HCT116 (cell line): ENCODE measurements around the gene HDHD3. TPM values are rescaled to one million over a fixed set of nuclear protein-coding genes. Genes with fewer than 3 reads are reported as not detected.

Source experiments
- ATAC-seq: fragments of 200-7000 bp; cut with Tn5 transposase; 2 replicates; pipeline ENCODE4 v1.9.1; 2020; ENCODE audit warnings: mild to moderate bottlenecking, moderate library complexity
- Bru-seq: library from RNA; stranded (reverse); fragments of 400-500 nt; gene quantifications from one replicate; lab custom pipeline; 2021; lab: Mats Ljungman, UMichigan
- BruChase-seq, 2 experiments: library from RNA; stranded (reverse); fragments of 400-500 nt; gene quantifications; one replicate each; lab custom pipeline; 2021; lab: Mats Ljungman, UMichigan
- BruUV-seq: library from RNA; stranded (reverse); fragments of 400-500 nt; replicated peaks from 2 replicates; lab custom pipeline; 2021; lab: Mats Ljungman, UMichigan
- CTCF ChIA-PET: fragments of 300-600 bp; sonication (Branson Sonifier 250); formaldehyde crosslinking; loops from one replicate; lab custom pipeline; 2021; ENCODE audit warnings: antibody characterized with exemption; lab: Charles Lee
- POLR2A ChIA-PET: fragments of 300-600, 350-600 bp; sonication (Branson Sonifier 250); formaldehyde crosslinking; loops from one replicate; lab custom pipeline; 2021; ENCODE audit warnings: antibody characterized with exemption; lab: Charles Lee
- RAD21 ChIA-PET, 2 experiments: fragments of 300-600 bp; sonication (Branson Sonifier 250); formaldehyde crosslinking; loops; one replicate each; lab custom pipeline; 2023; ENCODE audit warnings: low total read pairs in 2 of 2; ENCODE audit not compliant: uncharacterized antibody in 2 of 2, unreplicated experiment in 2 of 2, low non-redundant PET in 1 of 2; lab: Charles Lee
- DNase-seq: peaks from one replicate; pipeline ENCODE4 v3.0.0-alpha.2; 2010; ENCODE audit warnings: low read depth, low spot score
- H2AFZ ChIP-seq: fragments of 200-600 bp; shearing (Covaris generic), sonication (generic); 2 replicates; pipeline ENCODE4 v1.6.1; 2017; ENCODE audit warnings: low read depth, mixed run types, mixed read lengths, antibody characterized with exemption, low read length; ENCODE audit not compliant: poor library complexity, severe bottlenecking
- H3K27ac ChIP-seq: 2 replicates; pipeline ENCODE4 v1.5.1; 2012; ENCODE audit warnings: low read depth, low read length
- H3K27me3 ChIP-seq: fragments of 200-600 bp; sonication (generic); 2 replicates; pipeline ENCODE4 v1.6.1; 2016; ENCODE audit warnings: mixed run types, low read length, mixed read lengths; ENCODE audit not compliant: insufficient read depth
- H3K36me3 ChIP-seq, 2 experiments: fragments of 200-500 bp in 1 of 2; fragments of 200-600 bp in 1 of 2; sonication (Bioruptor generic) in 1 of 2; sonication (generic) in 1 of 2; 2 replicates each; pipeline versions ENCODE4 v1.5.1 to v1.6.1; 2014 to 2016; ENCODE audit warnings: low read length in 2 of 2, inconsistent platforms in 1 of 2, mixed read lengths in 1 of 2, mixed run types in 1 of 2; ENCODE audit not compliant: insufficient read depth in 2 of 2, control insufficient read depth in 1 of 2
- H3K4me1 ChIP-seq, 2 experiments: fragments of 200-600 bp in 1 of 2; sonication (generic) in 1 of 2; 2 replicates each; pipeline versions ENCODE4 v1.5.1 to v1.6.1; 2012 to 2017; ENCODE audit warnings: low read length in 2 of 2, inconsistent platforms in 1 of 2, mild to moderate bottlenecking in 1 of 2, mixed read lengths in 1 of 2, mixed run types in 1 of 2, moderate library complexity in 1 of 2; ENCODE audit not compliant: insufficient read depth in 2 of 2, control insufficient read depth in 1 of 2
- H3K4me2 ChIP-seq: fragments of 200-600 bp; sonication (generic); 2 replicates; pipeline ENCODE4 v1.6.1; 2017; ENCODE audit warnings: mixed run types, low read length, mixed read lengths
- H3K4me3 ChIP-seq, 2 experiments: fragments of 200-600 bp in 1 of 2; sonication (generic) in 1 of 2; replicated peaks in 1 of 2; 2 replicates each; pipeline ENCODE4 v1.5.1; 2011 to 2016; ENCODE audit warnings: low read length in 2 of 2, control low read depth in 1 of 2, low read depth in 1 of 2, mild to moderate bottlenecking in 1 of 2, mixed read lengths in 1 of 2, mixed run types in 1 of 2
- H3K79me2 ChIP-seq: fragments of 200-600 bp; sonication (generic); 2 replicates; pipeline ENCODE4 v1.6.1; 2017; ENCODE audit warnings: mild to moderate bottlenecking, mixed run types, low read length, moderate library complexity, mixed read lengths; ENCODE audit not compliant: insufficient read depth
- H3K9ac ChIP-seq: fragments of 200-600 bp; sonication (generic); 2 replicates; pipeline ENCODE4 v1.6.1; 2016; ENCODE audit warnings: low read length, mixed read lengths
- H3K9me2 ChIP-seq: fragments of 200-600 bp; sonication (generic), shearing (Covaris generic); 2 replicates; pipeline ENCODE4 v1.6.1; 2017; ENCODE audit warnings: mixed run types, mild to moderate bottlenecking, moderate library complexity; ENCODE audit not compliant: insufficient read depth
- H3K9me3 ChIP-seq, 2 experiments: fragments of 200-500 bp in 1 of 2; fragments of 200-600 bp in 1 of 2; sonication (Bioruptor generic) in 1 of 2; sonication (generic) in 1 of 2; 2 replicates each; pipeline ENCODE4 v1.6.1; 2014 to 2017; ENCODE audit warnings: low read length in 2 of 2, mixed read lengths in 2 of 2, inconsistent platforms in 1 of 2, low read depth in 1 of 2, mild to moderate bottlenecking in 1 of 2, mixed run types in 1 of 2, moderate library complexity in 1 of 2; ENCODE audit not compliant: control insufficient read depth in 1 of 2, insufficient read depth in 1 of 2
- H4K20me1 ChIP-seq: fragments of 200-600 bp; sonication (generic), shearing (Covaris generic); 2 replicates; pipeline ENCODE4 v1.6.1; 2017; ENCODE audit warnings: mixed run types, mild to moderate bottlenecking, moderate library complexity; ENCODE audit not compliant: insufficient read depth
- ATF3 ChIP-seq: IDR thresholded peaks from 2 replicates; pipeline ENCODE4 v1.6.1; 2012
- CBX3 ChIP-seq: IDR thresholded peaks from 2 replicates; pipeline ENCODE4 v1.6.1; 2012; ENCODE audit warnings: low read depth
- CEBPB ChIP-seq: IDR thresholded peaks from 2 replicates; pipeline ENCODE4 v1.6.1; 2012; ENCODE audit warnings: low read depth
- EGR1 ChIP-seq: IDR thresholded peaks from 2 replicates; pipeline ENCODE4 v1.6.1; 2012; ENCODE audit warnings: low read depth
- ELF1 ChIP-seq: IDR thresholded peaks from 2 replicates; pipeline ENCODE4 v1.6.1; 2012; ENCODE audit warnings: low read depth, borderline replicate concordance
- EZH2phosphoT487 ChIP-seq: fragments of 200-600 bp; IDR thresholded peaks from 2 replicates; pipeline ENCODE4 v1.6.1; 2018; ENCODE audit warnings: antibody characterized with exemption, borderline replicate concordance
- FOSL1 ChIP-seq: IDR thresholded peaks from 2 replicates; pipeline ENCODE4 v1.6.1; 2012; ENCODE audit warnings: low read depth
- POLR2A ChIP-seq: IDR thresholded peaks from 2 replicates; pipeline ENCODE4 v1.7.0; 2011; ENCODE audit warnings: borderline replicate concordance; ENCODE audit not compliant: insufficient read depth, insufficient read length; ENCODE audit errors: extremely low read depth
- POLR2AphosphoS5 ChIP-seq: IDR thresholded peaks from 2 replicates; pipeline ENCODE4 v1.6.1; 2011; ENCODE audit warnings: mild to moderate bottlenecking, low read depth, low read length, moderate library complexity
- RAD21 ChIP-seq: IDR thresholded peaks from 2 replicates; pipeline ENCODE4 v1.6.1; 2012; ENCODE audit warnings: low read depth, mild to moderate bottlenecking
- SIN3A ChIP-seq: IDR thresholded peaks from 2 replicates; pipeline ENCODE4 v1.6.1; 2012; ENCODE audit warnings: low read depth
- YY1 ChIP-seq: IDR thresholded peaks from 2 replicates; pipeline ENCODE4 v1.6.1; 2011; ENCODE audit warnings: low read length, low read depth, moderate library complexity, mild to moderate bottlenecking; ENCODE audit not compliant: insufficient replicate concordance; ENCODE audit errors: extremely low read depth
- ZBTB33 ChIP-seq: IDR thresholded peaks from 2 replicates; pipeline ENCODE4 v1.6.1; 2011; ENCODE audit warnings: mild to moderate bottlenecking, low read length, moderate library complexity; ENCODE audit not compliant: insufficient replicate concordance; ENCODE audit errors: extremely low read depth
- ZFX ChIP-seq: fragments of 450-650 bp; IDR thresholded peaks from 2 replicates; pipeline ENCODE4 v1.6.1; 2017
- ZNF274 ChIP-seq: fragments of 200-500 bp; sonication (Bioruptor generic); IDR thresholded peaks from 2 replicates; pipeline ENCODE4 v1.6.1; 2014; ENCODE audit warnings: mild to moderate bottlenecking, low read depth, low read length, inconsistent platforms
- intact Hi-C: fragments of 100-400 bp; cut with micrococcal nuclease; formaldehyde crosslinking; loops from 2 replicates; pipeline ENCODE4 v1.10.0; 2022
- long read RNA-seq: library from polyadenylated mRNA; unstranded; transcript quantifications from one replicate; pipeline ENCODE4 v2.0.0, GENCODE V29; 2021; ENCODE audit not compliant: unreplicated experiment
- polyA plus RNA-seq: library from polyadenylated mRNA; unstranded; fragments of >200 nt; gene quantifications from 2 replicates; pipeline ENCODE4 v1.2.1, GENCODE V29; 2012; ENCODE audit warnings: missing spikeins
- total RNA-seq: library from RNA; stranded (reverse); gene quantifications from one replicate; pipeline ENCODE4 v1.2.1, GENCODE V29; 2021; ENCODE audit not compliant: unreplicated experiment
- TF ChIP-seq, protein P1 (sequence below): IDR thresholded peaks from 2 replicates; pipeline ENCODE4 v1.6.1; 2012

Gene HDHD3
- total RNA-seq (21.8 TPM), Bru-seq, nascent RNA (percentile 78 among the genes with signal in this experiment), BruChase-seq, experiment 1, labeled RNA remaining after a 6-hour chase (percentile 58 among the genes with signal in this experiment), BruChase-seq, experiment 2, labeled RNA remaining after a 2-hour chase (percentile 81 among the genes with signal in this experiment)
- polyA plus RNA-seq, result 22.8 and 23.8 TPM in 2 replicates
- long read RNA-seq, transcript HDHD3-202 (3 exons, 1,497 nt), result major isoform, 11 of 17 reads
- long read RNA-seq, partial matches to known transcripts, result 0 of 17 reads
- long read RNA-seq, other reads (novel, unspliced or antisense), result 2 of 17 reads

GRCh38 chr9:113376634-113377567 is at the start of gene HDHD3:
Gene HDHD3 (minus strand): TSS chr9:113376986. CDS start chr9:113374354, 2,632 bp downstream.
- RAD21 ChIA-PET, result interaction anchor here (0.6 to 0.7 kb wide), 3 partner anchors 27 to 510 kb away, joined by 3 to 4 read pairs (median 3); partner anchors contain the start of genes C9orf43 (in 1 of the 2) and POLE3 (in 1 of the 2)

More at GRCh38 chr9:113376634-113377567, at the start of gene HDHD3:
- H2AFZ ChIP-seq, result peak within 1 kb of the TSS; percentile 94
- H3K4me3 ChIP-seq, result peak within 1 kb of the TSS; percentile 93 to 95
- no peaks in the 10 kb centered on the region for H3K27me3 ChIP-seq
- H3K4me2 ChIP-seq, result peak within 1 kb of the TSS; percentile 89
- ATAC-seq, result peak; percentile 88
- H3K27ac ChIP-seq, result peak within 1 kb of the TSS; percentile 84
- H4K20me1 ChIP-seq, result no peaks in the 10 kb centered on the region
- no peaks in the 10 kb centered on the region for H3K9me2 ChIP-seq
- H3K36me3 ChIP-seq, result peaks cover 6 to 7% of the 10 kb centered on the region in 2 experiments; a peak in 2 of 4 replicates
- peak within 1 kb of the TSS; percentile 88 for H3K9ac ChIP-seq
- POLR2A ChIA-PET, result interaction anchor here (0.6 to 1.4 kb wide), 6 partner anchors 13 to 186 kb away, joined by 3 to 6 read pairs (median 4); partner anchors contain the start of genes CDC26 and PRPF4
- DNase-seq, result peak; percentile 48
- BruUV-seq, result no TSS peak
- no peaks in the 10 kb centered on the region for H3K9me3 ChIP-seq
- intact Hi-C loops, result no loop called here
- CTCF ChIA-PET, result interaction anchor here (1.2 kb wide), 1 partner anchor 281 kb away, joined by 3 read pairs; no protein-coding TSS in a partner anchor
- H3K4me1 ChIP-seq, result peaks cover 19 to 30% of the 10 kb centered on the region in 2 experiments
- peaks cover 14% of the 10 kb centered on the region for H3K79me2 ChIP-seq
- TF ChIP-seq EGR1, result no peak
- no peak for TF ChIP-seq ATF3
- TF ChIP-seq SIN3A, result no peak
- no peak for TF ChIP-seq CEBPB
- TF ChIP-seq YY1, result peak; percentile 11
- no peak for TF ChIP-seq FOSL1
- TF ChIP-seq CBX3, result no peak
- TF ChIP-seq ZBTB33, result no peak
- no peak for TF ChIP-seq EZH2phosphoT487
- TF ChIP-seq POLR2AphosphoS5, result peak; percentile 98
- TF ChIP-seq ZNF274, result no peak
- TF ChIP-seq POLR2A, result peak; percentile 49
- TF ChIP-seq, protein P1, sequence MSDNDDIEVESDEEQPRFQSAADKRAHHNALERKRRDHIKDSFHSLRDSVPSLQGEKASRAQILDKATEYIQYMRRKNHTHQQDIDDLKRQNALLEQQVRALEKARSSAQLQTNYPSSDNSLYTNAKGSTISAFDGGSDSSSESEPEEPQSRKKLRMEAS, result no peak
- TF ChIP-seq ELF1, result no peak
- peak; percentile 75; the same call in 1 of the 2 replicates for TF ChIP-seq ZFX
- TF ChIP-seq RAD21, result no peak
